Left ventricle myocardium inferior (tissue), 1 donor: ENCODE results near the gene RASGRP4. TPM values are rescaled to one million over a fixed set of nuclear protein-coding genes. Genes with fewer than 3 reads are reported as not detected.

Experiments used
- DNase-seq: peaks from one replicate; pipeline ENCODE4 v3.0.0-alpha.2; 2020
- H3K27ac ChIP-seq: fragments of 200-600 bp; replicated peaks from 2 replicates; pipeline ENCODE4 v1.8.0; 2021
- H3K27me3 ChIP-seq: fragments of 200-600 bp; 2 replicates; pipeline ENCODE4 v1.8.0; 2021; ENCODE audit warnings: low read depth
- H3K36me3 ChIP-seq: fragments of 200-600 bp; 2 replicates; pipeline ENCODE4 v1.8.0; 2021
- H3K4me1 ChIP-seq: fragments of 200-600 bp; 2 replicates; pipeline ENCODE4 v1.8.0; 2021
- H3K4me3 ChIP-seq: fragments of 200-600 bp; 2 replicates; pipeline ENCODE4 v1.8.0; 2021; ENCODE audit warnings: mild to moderate bottlenecking, moderate library complexity
- H3K9me3 ChIP-seq: fragments of 200-600 bp; replicated peaks from 2 replicates; pipeline ENCODE4 v1.8.0; 2021
- intact Hi-C: fragments of 100-400 bp; cut with micrococcal nuclease; formaldehyde crosslinking; loops from one replicate; pipeline ENCODE4 v1.11.0; 2022
- total RNA-seq: library from RNA; stranded (reverse); fragmentation: NEBNext Ultra II Directional; extraction: Animal tissue kit (Norgen Biotek cat#: 25700); gene quantifications from one replicate; pipeline ENCODE4 v1.2.1, GENCODE V29; 2021
- TF ChIP-seq, protein P1 (sequence below): fragments of 200-600 bp; IDR thresholded peaks from 2 replicates; pipeline ENCODE4 v1.8.0; 2021; ENCODE audit warnings: antibody characterized with exemption, mild to moderate bottlenecking, borderline replicate concordance
- donor health status: DM: no; HTN: yes; CAD: no; lungs with severe emphysema.

Gene RASGRP4
- total RNA-seq, 1 donor from 2014 or later, result 1.5 TPM

- no peak overlapping the region for H3K27ac ChIP-seq
- no peak for DNase-seq
- no peaks in the 10 kb centered on the region for H3K36me3 ChIP-seq
- no peak overlapping the region for H3K4me3 ChIP-seq
- peaks cover 16% of the 10 kb centered on the region for H3K4me1 ChIP-seq
- peaks cover 89% of the 10 kb centered on the region for H3K27me3 ChIP-seq
- TF ChIP-seq, protein P1, sequence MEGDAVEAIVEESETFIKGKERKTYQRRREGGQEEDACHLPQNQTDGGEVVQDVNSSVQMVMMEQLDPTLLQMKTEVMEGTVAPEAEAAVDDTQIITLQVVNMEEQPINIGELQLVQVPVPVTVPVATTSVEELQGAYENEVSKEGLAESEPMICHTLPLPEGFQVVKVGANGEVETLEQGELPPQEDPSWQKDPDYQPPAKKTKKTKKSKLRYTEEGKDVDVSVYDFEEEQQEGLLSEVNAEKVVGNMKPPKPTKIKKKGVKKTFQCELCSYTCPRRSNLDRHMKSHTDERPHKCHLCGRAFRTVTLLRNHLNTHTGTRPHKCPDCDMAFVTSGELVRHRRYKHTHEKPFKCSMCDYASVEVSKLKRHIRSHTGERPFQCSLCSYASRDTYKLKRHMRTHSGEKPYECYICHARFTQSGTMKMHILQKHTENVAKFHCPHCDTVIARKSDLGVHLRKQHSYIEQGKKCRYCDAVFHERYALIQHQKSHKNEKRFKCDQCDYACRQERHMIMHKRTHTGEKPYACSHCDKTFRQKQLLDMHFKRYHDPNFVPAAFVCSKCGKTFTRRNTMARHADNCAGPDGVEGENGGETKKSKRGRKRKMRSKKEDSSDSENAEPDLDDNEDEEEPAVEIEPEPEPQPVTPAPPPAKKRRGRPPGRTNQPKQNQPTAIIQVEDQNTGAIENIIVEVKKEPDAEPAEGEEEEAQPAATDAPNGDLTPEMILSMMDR, result no peak
- H3K9me3 ChIP-seq, result no peaks in the 10 kb centered on the region
- intact Hi-C loops, result no loop called here
Measured at GRCh38 chr19:38422438-38422837, 3.6 kb downstream of the RASGRP4 start.

DNA sequence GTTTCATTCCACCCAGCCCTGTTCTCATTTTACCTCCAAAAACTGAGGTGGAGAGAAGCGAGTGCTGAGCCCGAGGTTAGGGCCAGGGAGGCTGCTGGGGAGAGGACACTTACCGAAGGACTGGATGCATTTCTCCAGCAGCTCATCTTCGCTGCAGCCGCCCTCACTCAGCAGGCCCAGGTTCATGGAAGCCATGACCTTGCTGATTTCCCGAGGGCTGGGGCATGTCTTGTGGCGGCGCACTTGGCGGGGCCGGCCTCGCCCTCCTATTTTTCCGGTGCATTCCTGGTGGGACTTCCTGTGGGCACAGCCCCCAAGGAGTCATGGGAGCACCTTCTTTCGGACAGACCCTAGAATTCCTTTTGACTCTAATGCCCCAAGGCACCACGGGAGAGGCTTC is 4.2 kb downstream of the RASGRP4 start:
- intact Hi-C loops, result no loop called here
- DNase-seq, result no peak
- H3K27me3 ChIP-seq, result peaks cover 89% of the 10 kb centered on the region
- H3K9me3 ChIP-seq, result no peaks in the 10 kb centered on the region
- H3K4me3 ChIP-seq, result no peak overlapping the region
- peaks cover 17% of the 10 kb centered on the region for H3K4me1 ChIP-seq
- TF ChIP-seq, protein P1, result no peak
- no peak overlapping the region for H3K27ac ChIP-seq
- no peaks in the 10 kb centered on the region for H3K36me3 ChIP-seq

GRCh38 chr19:38420935-38421334 is 5.1 kb downstream of the RASGRP4 start:
- intact Hi-C loops, result no loop called here
- TF ChIP-seq, protein P1, result no peak
- Histone ChIP-seq H3K36me3 (no peaks in the 10 kb centered on the region), H3K4me3 (no peak overlapping the region), H3K27ac (no peak overlapping the region), H3K27me3 (peaks cover 86% of the 10 kb centered on the region), H3K4me1 (peaks cover 14% of the 10 kb centered on the region), H3K9me3 (no peaks in the 10 kb centered on the region)
- DNase-seq, result no peak

GRCh38 chr19:38417544-38418506 is 8.2 kb downstream of the RASGRP4 start:
- DNase-seq, result peak; percentile 65
- H3K4me1 ChIP-seq, result peaks cover 12% of the 10 kb centered on the region
- H3K4me3 ChIP-seq, result peak overlapping the region; percentile 58
- intact Hi-C loops, result no loop called here
- H3K27ac ChIP-seq, result no peak overlapping the region
- no peaks in the 10 kb centered on the region for H3K9me3 ChIP-seq
- TF ChIP-seq, protein P1, result no peak
- H3K27me3 ChIP-seq, result peaks cover 66% of the 10 kb centered on the region
- no peaks in the 10 kb centered on the region for H3K36me3 ChIP-seq

DNA sequence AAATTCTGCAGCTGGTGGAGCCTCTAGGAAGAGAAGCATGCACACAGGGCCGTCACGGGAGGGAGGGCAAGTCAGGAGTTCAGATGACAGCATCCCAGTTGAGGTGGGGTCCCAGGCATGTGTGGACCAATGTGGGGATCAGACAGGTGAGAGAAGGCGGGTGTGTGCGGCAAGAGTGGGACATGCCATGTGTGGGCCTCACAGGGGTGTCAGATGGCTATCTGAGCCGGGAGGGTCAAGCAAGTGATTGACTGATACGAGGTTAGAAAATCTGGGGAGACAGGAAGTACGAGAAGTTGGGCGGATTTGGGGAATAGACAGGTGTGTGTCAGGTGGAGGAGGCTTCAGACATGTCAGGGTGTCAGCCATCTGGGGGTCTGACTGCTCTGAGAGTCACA is 8.9 kb downstream of the RASGRP4 start:
- no peak overlapping the region for H3K27ac ChIP-seq
- H3K4me1 ChIP-seq, result peaks cover 12% of the 10 kb centered on the region
- peaks cover 60% of the 10 kb centered on the region for H3K27me3 ChIP-seq
- TF ChIP-seq, protein P1, result no peak
- no peaks in the 10 kb centered on the region for H3K9me3 ChIP-seq
- intact Hi-C loops, result no loop called here
- no peak for DNase-seq
- H3K4me3 ChIP-seq, result no peak overlapping the region
- H3K36me3 ChIP-seq, result no peaks in the 10 kb centered on the region
